H1 (cell line): ENCODE data around the gene IGFBP4. TPM values are rescaled to one million over a fixed set of nuclear protein-coding genes. Genes with fewer than 3 reads are reported as not detected.
A peak's percentile ranks its signal among the peaks of the same experiment; 100 is the strongest.

Experiments
- CTCF ChIA-PET: fragments of 300-600 bp; sonication (Branson Sonifier 250); formaldehyde crosslinking; loops from one replicate; lab custom pipeline; 2021; ENCODE audit not compliant: partially characterized antibody; lab: Charles Lee
- POLR2A ChIA-PET: fragments of 300-600 bp; sonication (Branson Sonifier 250); formaldehyde crosslinking; loops from one replicate; lab custom pipeline; 2021; ENCODE audit warnings: inconsistent platforms; ENCODE audit not compliant: partially characterized antibody; lab: Charles Lee
- DNase-seq, 2 experiments: peaks; one replicate each; pipeline versions ENCODE4 v3.0.0 to v3.0.0-alpha.2; 2010 to 2022; ENCODE audit warnings: low spot score in 2 of 2, low read depth in 1 of 2, mixed read lengths in 1 of 2
- FAIRE-seq: peaks from 2 replicates; lab custom pipeline; 2011; peaks lifted over from hg19 to GRCh38; lab: Jason Lieb, UNC
- H2AFZ ChIP-seq: 2 replicates; pipeline ENCODE4 v1.8.1; 2012; ENCODE audit warnings: low read length, inconsistent platforms
- H2AK5ac ChIP-seq: 2 replicates; pipeline ENCODE4 v1.6.1; 2013; ENCODE audit warnings: low read depth, low read length
- H2BK120ac ChIP-seq: replicated peaks from 2 replicates; pipeline ENCODE3; 2013; ENCODE audit warnings: low read depth, low read length, inconsistent platforms
- H2BK12ac ChIP-seq: 2 replicates; pipeline ENCODE4 v1.6.1; 2013; ENCODE audit warnings: low read depth, low read length
- H2BK15ac ChIP-seq: 2 replicates; pipeline ENCODE4 v1.6.1; 2013; ENCODE audit warnings: low read length
- H2BK20ac ChIP-seq: 2 replicates; pipeline ENCODE4 v1.6.1; 2013; ENCODE audit warnings: low read length
- H2BK5ac ChIP-seq: 2 replicates; pipeline ENCODE4 v1.6.1; 2013; ENCODE audit warnings: low read depth, low read length
- H3K14ac ChIP-seq: 2 replicates; pipeline ENCODE4 v1.6.1; 2013; ENCODE audit warnings: inconsistent platforms; ENCODE audit not compliant: insufficient read length
- H3K18ac ChIP-seq: 2 replicates; pipeline ENCODE4 v1.6.1; 2013; ENCODE audit warnings: low read length; ENCODE audit errors: extremely low read depth
- H3K23ac ChIP-seq: 2 replicates; pipeline ENCODE4 v1.6.1; 2013; ENCODE audit warnings: inconsistent platforms; ENCODE audit not compliant: insufficient read length
- H3K23me2 ChIP-seq: 2 replicates; pipeline ENCODE4 v1.6.1; 2013; ENCODE audit warnings: low read depth, low read length
- H3K27ac ChIP-seq: 2 replicates; pipeline ENCODE4 v1.6.1; 2011; ENCODE audit warnings: low read depth, low read length, inconsistent platforms
- H3K27me3 ChIP-seq, 4 experiments: replicated peaks in 1 of 4; 1 replicate in 1 of 4; 2 replicates in 3 of 4; pipeline versions ENCODE4 v1.6.1 to v1.8.1; 2011 to 2013; ENCODE audit warnings: low read length in 3 of 4, mild to moderate bottlenecking in 3 of 4, inconsistent platforms in 2 of 4, mixed read lengths in 2 of 4, moderate library complexity in 1 of 4; ENCODE audit not compliant: control insufficient read depth in 3 of 4, insufficient read depth in 3 of 4; ENCODE audit errors: extremely low read depth in 1 of 4
- H3K36me3 ChIP-seq, 4 experiments: 2 replicates each; pipeline versions ENCODE4 v1.6.1 to v1.8.1; 2011 to 2013; ENCODE audit warnings: mild to moderate bottlenecking in 4 of 4, low read length in 3 of 4, moderate library complexity in 2 of 4, control low read depth in 1 of 4, inconsistent platforms in 1 of 4; ENCODE audit not compliant: insufficient read depth in 4 of 4, control insufficient read depth in 2 of 4
- H3K4ac ChIP-seq: replicated peaks from 2 replicates; pipeline ENCODE3; 2013; ENCODE audit warnings: low read length, low read depth, mixed read lengths, inconsistent platforms; ENCODE audit not compliant: insufficient read length
- H3K4me1 ChIP-seq, 4 experiments: replicated peaks in 1 of 4; 1 replicate in 1 of 4; 2 replicates in 3 of 4; pipeline versions ENCODE4 v1.6.1 to v1.8.1; 2011 to 2013; ENCODE audit warnings: low read length in 3 of 4, inconsistent platforms in 2 of 4, mixed read lengths in 1 of 4; ENCODE audit not compliant: insufficient read depth in 4 of 4, control insufficient read depth in 3 of 4
- H3K4me2 ChIP-seq, 2 experiments: 2 replicates each; pipeline versions ENCODE4 v1.6.1 to v1.8.1; 2011 to 2013; ENCODE audit warnings: low read depth in 2 of 2, low read length in 2 of 2, control low read depth in 1 of 2, inconsistent platforms in 1 of 2, mild to moderate bottlenecking in 1 of 2; ENCODE audit not compliant: insufficient read depth in 1 of 2
- H3K4me3 ChIP-seq, 4 experiments: fragments of 200-600, 300-600 bp in 1 of 4; sonication (generic), shearing (Covaris generic), sonication (Bioruptor Twin) in 1 of 4; 2 replicates each; pipeline versions ENCODE4 v1.5.1 to v1.8.1; 2011 to 2016; ENCODE audit warnings: low read length in 4 of 4, low read depth in 3 of 4, control low read depth in 2 of 4, inconsistent platforms in 2 of 4, mild to moderate bottlenecking in 2 of 4, mixed read lengths in 1 of 4, moderate library complexity in 1 of 4; ENCODE audit not compliant: insufficient read depth in 2 of 4; ENCODE audit errors: extremely low read depth in 1 of 4
- H3K56ac ChIP-seq: replicated peaks from 2 replicates; pipeline ENCODE3; 2013; ENCODE audit warnings: low read depth, mild to moderate bottlenecking, mixed read lengths, low read length, inconsistent platforms; ENCODE audit not compliant: insufficient read length
- H3K79me1 ChIP-seq: 2 replicates; pipeline ENCODE4 v1.6.1; 2013; ENCODE audit warnings: low read depth, low read length, control low read depth
- H3K79me2 ChIP-seq, 2 experiments: 2 replicates each; pipeline versions ENCODE4 v1.6.1 to v1.8.1; 2012 to 2013; ENCODE audit warnings: low read length in 2 of 2, mild to moderate bottlenecking in 2 of 2, inconsistent platforms in 1 of 2; ENCODE audit not compliant: insufficient read depth in 2 of 2, control insufficient read depth in 1 of 2
- H3K9ac ChIP-seq, 4 experiments: replicated peaks in 1 of 4; 1 replicate in 1 of 4; 2 replicates in 3 of 4; pipeline versions ENCODE4 v1.6.1 to v1.8.1; 2011 to 2013; ENCODE audit warnings: low read depth in 3 of 4, low read length in 3 of 4, control low read depth in 2 of 4, mild to moderate bottlenecking in 2 of 4, moderate library complexity in 2 of 4, inconsistent platforms in 1 of 4; ENCODE audit errors: extremely low read depth in 1 of 4
- H3K9me3 ChIP-seq, 2 experiments: 2 replicates each; pipeline versions ENCODE4 v1.6.1 to v1.8.1; 2012 to 2013; ENCODE audit warnings: mild to moderate bottlenecking in 2 of 2, moderate library complexity in 2 of 2, control low read depth in 1 of 2, inconsistent platforms in 1 of 2, low read depth in 1 of 2, low read length in 1 of 2, mixed read lengths in 1 of 2; ENCODE audit not compliant: insufficient read depth in 2 of 2
- H4K20me1 ChIP-seq, 2 experiments: replicated peaks in 1 of 2; 2 replicates each; pipeline versions ENCODE3 to v1.8.1; 2011 to 2013; ENCODE audit warnings: inconsistent platforms in 2 of 2, low read length in 2 of 2, mild to moderate bottlenecking in 1 of 2; ENCODE audit not compliant: insufficient read depth in 2 of 2, control insufficient read depth in 1 of 2
- H4K5ac ChIP-seq: 2 replicates; pipeline ENCODE4 v1.6.1; 2013; ENCODE audit warnings: low read length, low read depth, mixed read lengths, inconsistent platforms; ENCODE audit not compliant: insufficient read length
- H4K8ac ChIP-seq: 2 replicates; pipeline ENCODE4 v1.8.0; 2013; ENCODE audit warnings: mild to moderate bottlenecking, moderate library complexity, low read length, inconsistent platforms; ENCODE audit not compliant: insufficient read depth; ENCODE audit errors: extremely low read depth
- H4K91ac ChIP-seq: replicated peaks from 2 replicates; pipeline ENCODE3; 2013; ENCODE audit warnings: low read length, mixed read lengths, inconsistent platforms; ENCODE audit not compliant: insufficient read length
- BCL11A ChIP-seq, 2 experiments: IDR thresholded peaks; one replicate each; pipeline ENCODE4 v1.6.1; 2011; ENCODE audit warnings: low read depth in 2 of 2, low read length in 2 of 2, mild to moderate bottlenecking in 2 of 2
- CREB1 ChIP-seq: IDR thresholded peaks from 2 replicates; pipeline ENCODE4 v1.6.1; 2012; ENCODE audit warnings: inconsistent platforms
- NANOG ChIP-seq: IDR thresholded peaks from 2 replicates; pipeline ENCODE4 v1.6.1; 2011; ENCODE audit warnings: low read length, low read depth, mild to moderate bottlenecking, inconsistent platforms; ENCODE audit not compliant: insufficient read depth, poor library complexity, severe bottlenecking
- RAD21 ChIP-seq, 2 experiments: IDR thresholded peaks in 1 of 2; conservative IDR thresholded peaks in 1 of 2; 2 replicates each; pipeline ENCODE4 v1.6.1; 2011; ENCODE audit warnings: low read depth in 2 of 2, low read length in 2 of 2, improper control_type of control experiment in 1 of 2, inconsistent platforms in 1 of 2, mild to moderate bottlenecking in 1 of 2, moderate library complexity in 1 of 2
- SAP30 ChIP-seq: fragments of 300-600 bp; sonication (generic); IDR thresholded peaks from 2 replicates; pipeline ENCODE4 v1.7.1; 2012; ENCODE audit warnings: low read length, moderate library complexity, mild to moderate bottlenecking, inconsistent platforms; ENCODE audit not compliant: insufficient read depth, insufficient replicate concordance
- TCF12 ChIP-seq: IDR thresholded peaks from 2 replicates; pipeline ENCODE4 v1.6.1; 2011; ENCODE audit warnings: low read depth, mild to moderate bottlenecking, low read length
- TEAD4 ChIP-seq: IDR thresholded peaks from 2 replicates; pipeline ENCODE4 v1.6.1; 2012; ENCODE audit warnings: low read depth, low read length, inconsistent platforms, mixed read lengths
- WGBS, 2 experiments: shearing (Covaris generic) in 1 of 2; methylation state at CpG; one replicate each; pipeline versions ENCODE4 v1.1.6 to v1.1.7; 2013 to 2015; ENCODE audit warnings: low lambda C conversion rate in 2 of 2, mixed read lengths in 2 of 2, inconsistent platforms in 1 of 2, low coverage in 1 of 2, missing lambda C conversion rate in 1 of 2; ENCODE audit not compliant: insufficient replicate concordance in 2 of 2, insufficient coverage in 1 of 2, insufficient read length in 1 of 2; ENCODE audit errors: extremely low coverage in 1 of 2, missing lambda C conversion rate in 1 of 2; 5-methylcytosine and 5-hydroxymethylcytosine counted together
- long read RNA-seq, 2 experiments: library from RNA in 1 of 2; library from capped mRNA in 1 of 2; stranded (forward); transcript quantifications; one replicate each; pipeline ENCODE4 v2.0.0, GENCODE V29; 2021; ENCODE audit warnings: inconsistent platforms in 1 of 2
- polyA minus RNA-seq, 3 experiments: library from RNA; depleted of rRNA, polyadenylated mRNA; stranded (reverse); fragments of >200 nt; gene quantifications; 1 replicate in 2 of 3; 2 replicates in 1 of 3; pipeline ENCODE4 v1.2.3, GENCODE V29; 2011
- polyA plus RNA-seq, 7 experiments: library from polyadenylated mRNA; depleted of rRNA in 3 of 7; stranded (reverse) in 5 of 7; unstranded in 2 of 7; fragments of >200 nt in 5 of 7; fragments of 200-250 nt in 2 of 7; gene quantifications; 1 replicate in 5 of 7; 2 replicates in 1 of 7; 4 replicates in 1 of 7; pipeline versions ENCODE4 v1.2.1 to v1.2.3, GENCODE V29; 2011 to 2013; ENCODE audit warnings: missing spikeins in 2 of 7, mixed read lengths in 2 of 7
- total RNA-seq: library from RNA; stranded (reverse); fragmentation: NEBNext Ultra II Directional; extraction: Animal tissue kit (Norgen Biotek cat#: 25700); gene quantifications from 2 replicates; pipeline ENCODE4 v1.2.1, GENCODE V29; 2021

Gene IGFBP4
- 105 and 109 TPM in 2 replicates for total RNA-seq
- 79.9 and 85.5 TPM in 2 replicates for polyA plus RNA-seq (2011; rRNA removed)
- 68.0 TPM for polyA plus RNA-seq (2011; cell fraction: cytosol; rRNA removed)
- polyA plus RNA-seq (2011; cell fraction: nucleus; rRNA removed): 63.6 TPM
- 95.6 to 171 TPM (median 141 TPM) in 4 replicates for polyA plus RNA-seq (2012, experiment 1 of 2)
- polyA plus RNA-seq (2012, experiment 2 of 2): 167 TPM
- 95.7 TPM for polyA plus RNA-seq (2013, experiment 1 of 2)
- 105 TPM for polyA plus RNA-seq (2013, experiment 2 of 2)
- 64.7 and 69.4 TPM in 2 replicates for polyA minus RNA-seq (2011; rRNA and poly(A)+ RNA removed)
- polyA minus RNA-seq (2011; cell fraction: cytosol; rRNA and poly(A)+ RNA removed): 60.8 TPM
- polyA minus RNA-seq (2011; cell fraction: nucleus; rRNA and poly(A)+ RNA removed): 36.3 TPM
- long read RNA-seq, experiment 1, transcript IGFBP4-201 (4 exons, 2,200 nt): major isoform, 55 of 146 reads
- long read RNA-seq, experiment 1, partial matches to known transcripts: 91 of 146 reads
- long read RNA-seq, experiment 1, other reads (novel, unspliced or antisense): 0 of 146 reads
- long read RNA-seq, experiment 2, partial matches to known transcripts: 6 of 8 reads
- long read RNA-seq, experiment 2, other reads (novel, unspliced or antisense): 1 of 8 reads

- peak within 1 kb of the TSS; percentile 39; the same call in 1 of the 2 replicates for H3K27ac ChIP-seq
- FAIRE-seq: no peak
- TF ChIP-seq BCL11A (IDR thresholded peaks at IDR 0.05; ENCODE audit: low read depth in 2 of 2, low read length in 2 of 2) (no peak), RAD21 (IDR thresholded peaks at IDR 0.05 in 1 of 2, conservative IDR thresholded peaks at IDR 0.05 in 1 of 2; ENCODE audit: low read depth in 2 of 2, low read length in 2 of 2) (peak; percentile 28 to 52; a peak in 3 of 4 replicates), TEAD4 (no peak), TCF12 (no peak), NANOG (no peak), SAP30 (no peak), CREB1 (no peak)
Observed at GRCh38 chr17:40443196-40443987, at the start of gene IGFBP4. Gene IGFBP4, plus strand, starts transcription at chr17:40443450. Its CDS starts 286 bp downstream, at chr17:40443736.

More at GRCh38 chr17:40443196-40443987, at the start of gene IGFBP4:
- Histone ChIP-seq H2BK12ac (peak within 1 kb of the TSS; percentile 60; the same call in 1 of the 2 replicates), H2BK15ac (peak within 1 kb of the TSS; percentile 65; the same call in 1 of the 2 replicates), H2BK5ac (peak within 1 kb of the TSS; percentile 66; the same call in 1 of the 2 replicates), H2BK120ac (peak within 1 kb of the TSS; percentile 96), H3K23ac (no peak within 1 kb of the TSS), H4K5ac (peak within 1 kb of the TSS; percentile 9), H3K18ac (peak within 1 kb of the TSS; percentile 90), H3K4me3 (peak within 1 kb of the TSS; percentile 36 to 68 (median 64)), H4K91ac (peak within 1 kb of the TSS; percentile 89), H4K20me1 (peaks cover 0 to 4% of the 10 kb centered on the region in 2 experiments), H3K27me3 (peaks cover 0 to 4% (median 0%) of the 10 kb centered on the region in 4 experiments; a peak in 3 of 7 replicates), H3K4me2 (peak within 1 kb of the TSS; percentile 87 to 94), H3K36me3 (no peaks in the 10 kb centered on the region), H3K9me3 (no peaks in the 10 kb centered on the region), H3K79me2 (peaks cover 0 to 35% of the 10 kb centered on the region in 2 experiments; a peak in 2 of 4 replicates), H3K79me1 (peaks cover 11% of the 10 kb centered on the region), H3K56ac (peak within 1 kb of the TSS; percentile 47), H2AK5ac (peak within 1 kb of the TSS; percentile 89), H2BK20ac (peak within 1 kb of the TSS; percentile 3; the same call in 1 of the 2 replicates), H2AFZ (no peak within 1 kb of the TSS), H4K8ac (peak within 1 kb of the TSS; percentile 73), H3K4me1 (peaks cover 5 to 22% (median 13%) of the 10 kb centered on the region in 4 experiments), H3K14ac (no peak within 1 kb of the TSS), H3K4ac (peak within 1 kb of the TSS; percentile 48), H3K23me2 (peaks cover 14% of the 10 kb centered on the region), H3K9ac (peak within 1 kb of the TSS; percentile 45 to 82 (median 52))
- peak in 1 of 2 experiments; percentile 89 for DNase-seq
- ChIA-PET CTCF (interaction anchor here (0.6 to 28.2 kb wide), 16 partner anchors 20 to 1040 kb away, joined by 3 to 739 read pairs (median 4); no protein-coding TSS in a partner anchor), POLR2A (interaction anchor here (0.5 to 3.2 kb wide), 26 partner anchors 8 to 1192 kb away, joined by 3 to 20 read pairs (median 3); partner anchors contain the start of genes TNS4 and TOP2A)
- WGBS, 2 experiments: 0% methylated on average over 21 of the region's 98 CpGs; no CpG with 5 or more reads in 1 of the 2 experiments
